ENCODE results near the gene KIAA0586.

KIAA0586 gene

GRCh38 chr14:58549105-58549757 is 121.7 kb downstream of the KIAA0586 start:
- Histone ChIP-seq H3K4me1 (ENCODE audit: insufficient read depth, low read length) (no peaks in the 10 kb centered on the region), H3K9me3 (ENCODE audit: insufficient read depth, low read depth, low read length) (no peaks in the 10 kb centered on the region), H3K27ac (ENCODE audit: low read depth, low read length) (no peak overlapping the region), H3K4me3 (ENCODE audit: low read length) (no peak overlapping the region), H3K36me3 (ENCODE audit: insufficient read depth, low read length) (no peaks in the 10 kb centered on the region), H3K9ac (ENCODE audit: low read depth, low read length) (no peak overlapping the region), H3K27me3 (ENCODE audit: insufficient read depth, low read length) (no peaks in the 10 kb centered on the region)
- WGBS, result 90% methylated on average over 1 of the region's 1 CpG

- Histone ChIP-seq H3K27me3 (ENCODE audit: insufficient read depth, low read length) (no peaks in the 10 kb centered on the region), H3K36me3 (ENCODE audit: insufficient read depth, low read length) (no peaks in the 10 kb centered on the region), H3K4me3 (ENCODE audit: low read length) (no peak overlapping the region), H3K4me1 (ENCODE audit: insufficient read depth, low read length) (no peaks in the 10 kb centered on the region), H3K27ac (ENCODE audit: low read depth, low read length) (no peak overlapping the region), H3K9ac (ENCODE audit: low read depth, low read length) (no peak overlapping the region), H3K9me3 (ENCODE audit: insufficient read depth, low read depth, low read length) (no peaks in the 10 kb centered on the region)
- 94% methylated on average over 3 of the region's 3 CpGs for WGBS
Observed at GRCh38 chr14:58553959-58554358, 126.4 kb downstream of the KIAA0586 start.

GRCh38 chr14:58555647-58556046 is 128.1 kb downstream of the KIAA0586 start:
- Histone ChIP-seq H3K36me3 (ENCODE audit: insufficient read depth, low read length) (no peaks in the 10 kb centered on the region), H3K4me1 (ENCODE audit: insufficient read depth, low read length) (no peaks in the 10 kb centered on the region; the same call in 1 of the 2 replicates), H3K27ac (ENCODE audit: low read depth, low read length) (no peak overlapping the region), H3K9ac (ENCODE audit: low read depth, low read length) (no peak overlapping the region), H3K9me3 (ENCODE audit: insufficient read depth, low read depth, low read length) (no peaks in the 10 kb centered on the region), H3K27me3 (ENCODE audit: insufficient read depth, low read length) (no peaks in the 10 kb centered on the region), H3K4me3 (ENCODE audit: low read length) (no peak overlapping the region)

- Histone ChIP-seq H3K9me3 (ENCODE audit: insufficient read depth, low read depth, low read length) (no peaks in the 10 kb centered on the region), H3K4me3 (ENCODE audit: low read length) (no peak overlapping the region), H3K27ac (ENCODE audit: low read depth, low read length) (no peak overlapping the region), H3K36me3 (ENCODE audit: insufficient read depth, low read length) (no peaks in the 10 kb centered on the region), H3K27me3 (ENCODE audit: insufficient read depth, low read length) (no peaks in the 10 kb centered on the region), H3K4me1 (ENCODE audit: insufficient read depth, low read length) (no peaks in the 10 kb centered on the region; the same call in 1 of the 2 replicates), H3K9ac (ENCODE audit: low read depth, low read length) (no peak overlapping the region)
- WGBS, result 82% methylated on average over 4 of the region's 4 CpGs
Observed at GRCh38 chr14:58557242-58557641, 129.7 kb downstream of the KIAA0586 start.

- WGBS, result 91% methylated on average over 3 of the region's 3 CpGs
- Histone ChIP-seq H3K4me3 (ENCODE audit: low read length) (no peak overlapping the region), H3K36me3 (ENCODE audit: insufficient read depth, low read length) (no peaks in the 10 kb centered on the region), H3K9me3 (ENCODE audit: insufficient read depth, low read depth, low read length) (no peaks in the 10 kb centered on the region), H3K9ac (ENCODE audit: low read depth, low read length) (no peak overlapping the region), H3K27me3 (ENCODE audit: insufficient read depth, low read length) (no peaks in the 10 kb centered on the region), H3K27ac (ENCODE audit: low read depth, low read length) (no peak overlapping the region), H3K4me1 (ENCODE audit: insufficient read depth, low read length) (no peaks in the 10 kb centered on the region; the same call in 1 of the 2 replicates)
Observed at GRCh38 chr14:58560208-58560607, 132.7 kb downstream of the KIAA0586 start.

GRCh38 chr14:58562141-58562540 is 134.6 kb downstream of the KIAA0586 start:
- no peaks in the 10 kb centered on the region for H3K27me3 ChIP-seq (ENCODE audit: insufficient read depth, low read length)
- no peak overlapping the region for H3K4me3 ChIP-seq (ENCODE audit: low read length)
- WGBS, result 95% methylated on average over 2 of the region's 2 CpGs
- no peak overlapping the region for H3K27ac ChIP-seq (ENCODE audit: low read depth, low read length)
- no peak overlapping the region for H3K9ac ChIP-seq (ENCODE audit: low read depth, low read length)
- no peaks in the 10 kb centered on the region for H3K9me3 ChIP-seq (ENCODE audit: insufficient read depth, low read depth, low read length)
- no peaks in the 10 kb centered on the region; the same call in 1 of the 2 replicates for H3K4me1 ChIP-seq (ENCODE audit: insufficient read depth, low read length)
- H3K36me3 ChIP-seq (ENCODE audit: insufficient read depth, low read length), result no peaks in the 10 kb centered on the region

GRCh38 chr14:58563978-58564377 is 136.5 kb downstream of the KIAA0586 start:
- 93% methylated on average over 3 of the region's 3 CpGs for WGBS
- no peak overlapping the region for H3K27ac ChIP-seq (ENCODE audit: low read depth, low read length)
- H3K9ac ChIP-seq (ENCODE audit: low read depth, low read length), result no peak overlapping the region
- H3K27me3 ChIP-seq (ENCODE audit: insufficient read depth, low read length), result no peaks in the 10 kb centered on the region
- no peaks in the 10 kb centered on the region; the same call in 1 of the 2 replicates for H3K4me1 ChIP-seq (ENCODE audit: insufficient read depth, low read length)
- H3K9me3 ChIP-seq (ENCODE audit: insufficient read depth, low read depth, low read length), result no peaks in the 10 kb centered on the region
- H3K36me3 ChIP-seq (ENCODE audit: insufficient read depth, low read length), result no peaks in the 10 kb centered on the region
- H3K4me3 ChIP-seq (ENCODE audit: low read length), result no peak overlapping the region

- 93% methylated on average over 3 of the region's 4 CpGs for WGBS
- Histone ChIP-seq H3K27me3 (ENCODE audit: insufficient read depth, low read length) (no peaks in the 10 kb centered on the region), H3K4me3 (ENCODE audit: low read length) (no peak overlapping the region), H3K27ac (ENCODE audit: low read depth, low read length) (no peak overlapping the region), H3K9me3 (ENCODE audit: insufficient read depth, low read depth, low read length) (no peaks in the 10 kb centered on the region), H3K9ac (ENCODE audit: low read depth, low read length) (no peak overlapping the region), H3K4me1 (ENCODE audit: insufficient read depth, low read length) (no peaks in the 10 kb centered on the region), H3K36me3 (ENCODE audit: insufficient read depth, low read length) (no peaks in the 10 kb centered on the region)
Observed at GRCh38 chr14:58565832-58566231, 138.3 kb downstream of the KIAA0586 start.

GRCh38 chr14:58566979-58567378 is 139.5 kb downstream of the KIAA0586 start:
- Histone ChIP-seq H3K36me3 (ENCODE audit: insufficient read depth, low read length) (no peaks in the 10 kb centered on the region), H3K27ac (ENCODE audit: low read depth, low read length) (no peak overlapping the region)

GRCh38 chr14:58568322-58568721 is 140.8 kb downstream of the KIAA0586 start:
- no peak overlapping the region for H3K27ac ChIP-seq (ENCODE audit: low read depth, low read length)
- no peaks in the 10 kb centered on the region for H3K9me3 ChIP-seq (ENCODE audit: insufficient read depth, low read depth, low read length)
- H3K36me3 ChIP-seq (ENCODE audit: insufficient read depth, low read length), result no peaks in the 10 kb centered on the region
- 95% methylated on average over 3 of the region's 3 CpGs for WGBS
- H3K4me3 ChIP-seq (ENCODE audit: low read length), result no peak overlapping the region
- H3K27me3 ChIP-seq (ENCODE audit: insufficient read depth, low read length), result no peaks in the 10 kb centered on the region
- H3K9ac ChIP-seq (ENCODE audit: low read depth, low read length), result no peak overlapping the region
- H3K4me1 ChIP-seq (ENCODE audit: insufficient read depth, low read length), result peaks cover 7% of the 10 kb centered on the region

More at GRCh38 chr14:58566979-58567378, 139.5 kb downstream of the KIAA0586 start:
- H3K9ac ChIP-seq (ENCODE audit: low read depth, low read length), result no peak overlapping the region
- peaks cover 3% of the 10 kb centered on the region; the same call in 1 of the 2 replicates for H3K4me1 ChIP-seq (ENCODE audit: insufficient read depth, low read length)
- 97% methylated on average over 3 of the region's 3 CpGs for WGBS
- no peaks in the 10 kb centered on the region for H3K27me3 ChIP-seq (ENCODE audit: insufficient read depth, low read length)
- no peaks in the 10 kb centered on the region for H3K9me3 ChIP-seq (ENCODE audit: insufficient read depth, low read depth, low read length)
- no peak overlapping the region for H3K4me3 ChIP-seq (ENCODE audit: low read length)

- H3K4me3 ChIP-seq (ENCODE audit: low read length), result no peak overlapping the region
- no peak overlapping the region for H3K27ac ChIP-seq (ENCODE audit: low read depth, low read length)
- no peaks in the 10 kb centered on the region for H3K9me3 ChIP-seq (ENCODE audit: insufficient read depth, low read depth, low read length)
- H3K27me3 ChIP-seq (ENCODE audit: insufficient read depth, low read length), result no peaks in the 10 kb centered on the region
- H3K9ac ChIP-seq (ENCODE audit: low read depth, low read length), result no peak overlapping the region
- no peaks in the 10 kb centered on the region for H3K36me3 ChIP-seq (ENCODE audit: insufficient read depth, low read length)
- H3K4me1 ChIP-seq (ENCODE audit: insufficient read depth, low read length), result peaks cover 7% of the 10 kb centered on the region
- 93% methylated on average over 7 of the region's 7 CpGs for WGBS
Observed at GRCh38 chr14:58571256-58571655, 143.7 kb downstream of the KIAA0586 start.
